GM10248 (cell line): ENCODE data around the gene RASGRP3.

Source experiments
- CTCF ChIA-PET: fragments of 300-600 bp; sonication (Branson Sonifier 250); formaldehyde crosslinking; extraction: SDS; loops from one replicate; lab custom pipeline; 2021; ENCODE audit warnings: antibody characterized with exemption; lab: Yijun Ruan, JAX
- POLR2A ChIA-PET: fragments of 350-650 bp; sonication (Branson Sonifier 250); formaldehyde crosslinking; extraction: SDS; loops from one replicate; lab custom pipeline; 2020; ENCODE audit warnings: antibody characterized with exemption; lab: Yijun Ruan, JAX
- DNase-seq: peaks from one replicate; pipeline ENCODE4 v3.0.0; 2012; ENCODE audit errors: extremely low spot score
- TF ChIP-seq, protein P1 (sequence below): IDR thresholded peaks from 2 replicates; pipeline ENCODE4 v1.5.1; 2012; ENCODE audit warnings: mild to moderate bottlenecking, low read depth; ENCODE audit errors: extremely low read depth, missing control alignments, control extremely low read depth

The RASGRP3 gene

DNA sequence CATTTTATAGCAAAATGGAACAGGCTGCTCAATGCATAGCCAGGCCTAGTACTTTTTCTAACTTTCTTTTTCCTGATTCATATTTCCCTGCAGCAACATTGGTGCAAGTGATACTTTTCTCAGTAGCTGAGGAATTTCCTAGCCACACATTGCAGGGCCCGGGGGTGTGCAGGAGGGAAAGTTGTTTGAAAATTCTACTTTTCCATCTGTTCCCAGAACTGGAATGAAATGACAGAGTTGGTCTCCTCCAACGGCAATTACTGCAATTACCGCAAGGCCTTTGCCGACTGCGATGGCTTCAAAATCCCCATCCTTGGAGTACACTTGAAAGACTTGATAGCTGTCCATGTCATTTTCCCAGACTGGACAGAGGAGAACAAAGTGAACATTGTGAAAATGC is 50.5 kb downstream of the RASGRP3 start:
- ChIA-PET CTCF (no interaction called here), POLR2A (no interaction called here)
- no peak for DNase-seq
- TF ChIP-seq, protein P1, sequence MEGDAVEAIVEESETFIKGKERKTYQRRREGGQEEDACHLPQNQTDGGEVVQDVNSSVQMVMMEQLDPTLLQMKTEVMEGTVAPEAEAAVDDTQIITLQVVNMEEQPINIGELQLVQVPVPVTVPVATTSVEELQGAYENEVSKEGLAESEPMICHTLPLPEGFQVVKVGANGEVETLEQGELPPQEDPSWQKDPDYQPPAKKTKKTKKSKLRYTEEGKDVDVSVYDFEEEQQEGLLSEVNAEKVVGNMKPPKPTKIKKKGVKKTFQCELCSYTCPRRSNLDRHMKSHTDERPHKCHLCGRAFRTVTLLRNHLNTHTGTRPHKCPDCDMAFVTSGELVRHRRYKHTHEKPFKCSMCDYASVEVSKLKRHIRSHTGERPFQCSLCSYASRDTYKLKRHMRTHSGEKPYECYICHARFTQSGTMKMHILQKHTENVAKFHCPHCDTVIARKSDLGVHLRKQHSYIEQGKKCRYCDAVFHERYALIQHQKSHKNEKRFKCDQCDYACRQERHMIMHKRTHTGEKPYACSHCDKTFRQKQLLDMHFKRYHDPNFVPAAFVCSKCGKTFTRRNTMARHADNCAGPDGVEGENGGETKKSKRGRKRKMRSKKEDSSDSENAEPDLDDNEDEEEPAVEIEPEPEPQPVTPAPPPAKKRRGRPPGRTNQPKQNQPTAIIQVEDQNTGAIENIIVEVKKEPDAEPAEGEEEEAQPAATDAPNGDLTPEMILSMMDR, result no peak

DNA sequence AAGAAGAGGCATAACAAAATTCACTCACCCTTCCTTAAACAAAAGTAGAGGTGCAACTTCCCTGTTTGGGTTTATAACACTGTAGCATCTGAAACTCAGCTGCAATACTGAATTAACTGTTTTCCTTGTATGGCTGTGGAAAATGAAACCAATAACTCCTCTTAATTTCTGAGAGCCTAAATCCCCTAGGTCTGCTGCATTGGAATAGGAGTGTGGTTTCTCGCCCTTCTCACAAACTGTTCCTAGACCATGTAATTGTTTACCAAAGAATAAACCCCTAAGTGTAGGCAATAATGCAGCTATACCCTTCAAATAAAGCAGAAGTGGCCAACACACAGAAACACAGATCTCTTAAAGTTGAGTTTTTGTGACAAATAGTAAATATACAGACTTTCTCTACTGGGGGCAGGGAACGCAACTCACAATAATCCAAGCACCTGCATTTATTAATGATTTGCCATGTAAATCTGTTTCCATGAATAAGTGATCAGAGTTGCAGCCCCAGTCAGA is 52.0 kb downstream of the RASGRP3 start:
- no peak for DNase-seq
- ChIA-PET CTCF (interaction anchor here (1.2 to 2.0 kb wide), 5 partner anchors 8 to 55 kb away, joined by 3 to 11 read pairs (median 4); partner anchors contain the start of gene RASGRP3), POLR2A (interaction anchor here (1.0 kb wide), 1 partner anchor 52 kb away, joined by 4 read pairs; the partner anchor contains the start of gene RASGRP3)
- TF ChIP-seq, protein P1, result no peak

GRCh38 chr2:33529771-33530481 is 53.5 kb downstream of the RASGRP3 start:
- ChIA-PET POLR2A (interaction anchor here (1.1 kb wide), 1 partner anchor 53 kb away, joined by 6 read pairs; the partner anchor contains the start of gene RASGRP3), CTCF (interaction anchor here (0.7 to 2.4 kb wide), 13 partner anchors 10 to 54 kb away, joined by 3 to 11 read pairs (median 3); partner anchors contain the start of gene RASGRP3)

DNA sequence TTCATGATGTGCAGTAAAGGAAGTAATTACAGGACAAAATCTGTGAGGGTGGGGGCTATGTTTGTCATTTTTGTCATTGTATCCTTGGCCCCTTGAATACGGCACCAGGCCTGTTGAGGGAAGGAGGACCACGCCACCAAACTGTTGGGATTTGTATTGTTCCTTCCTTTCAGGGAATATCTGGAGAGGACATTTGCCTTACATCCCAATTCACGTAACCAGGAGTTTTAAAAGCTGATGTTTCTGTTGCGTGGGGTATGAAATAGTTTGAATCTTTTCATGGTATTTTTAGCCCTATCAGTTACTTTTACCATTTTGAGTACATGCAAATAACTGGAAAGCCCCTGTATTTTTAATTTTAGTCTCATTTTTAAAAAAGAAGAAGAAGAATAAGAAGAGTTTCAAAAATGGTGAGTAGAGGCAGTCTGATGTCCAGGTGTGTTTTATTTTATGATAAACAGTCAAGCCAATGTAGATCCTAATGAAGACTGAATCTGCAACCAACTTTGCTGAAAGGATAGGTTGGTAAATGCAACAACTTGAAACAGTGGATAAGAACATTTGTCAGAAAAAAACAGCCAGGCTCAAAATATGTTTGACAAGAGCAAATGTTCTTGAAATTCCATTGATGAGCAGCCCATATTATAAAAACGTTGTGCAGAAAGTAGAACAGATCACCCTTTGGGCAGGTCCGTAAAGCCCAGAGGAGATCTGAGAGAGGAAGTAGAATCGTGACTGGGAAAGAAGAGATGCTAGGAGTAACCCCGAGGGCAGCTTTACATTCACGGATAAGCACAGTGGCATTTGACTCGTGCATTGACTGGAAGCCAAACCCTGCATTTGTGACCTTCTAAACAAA is 54.5 kb downstream of the RASGRP3 start:
- ChIA-PET CTCF (interaction anchor here (0.7 to 2.4 kb wide), 5 partner anchors 11 to 24 kb away, joined by 3 to 6 read pairs (median 4); no protein-coding TSS in a partner anchor), POLR2A (interaction anchor here (0.9 kb wide), 1 partner anchor 51 kb away, joined by 3 read pairs; no protein-coding TSS in a partner anchor)
- TF ChIP-seq, protein P1, result no peak
- DNase-seq, result no peak

More at GRCh38 chr2:33529771-33530481, 53.5 kb downstream of the RASGRP3 start:
- TF ChIP-seq, protein P1, result no peak
- no peak for DNase-seq

DNA sequence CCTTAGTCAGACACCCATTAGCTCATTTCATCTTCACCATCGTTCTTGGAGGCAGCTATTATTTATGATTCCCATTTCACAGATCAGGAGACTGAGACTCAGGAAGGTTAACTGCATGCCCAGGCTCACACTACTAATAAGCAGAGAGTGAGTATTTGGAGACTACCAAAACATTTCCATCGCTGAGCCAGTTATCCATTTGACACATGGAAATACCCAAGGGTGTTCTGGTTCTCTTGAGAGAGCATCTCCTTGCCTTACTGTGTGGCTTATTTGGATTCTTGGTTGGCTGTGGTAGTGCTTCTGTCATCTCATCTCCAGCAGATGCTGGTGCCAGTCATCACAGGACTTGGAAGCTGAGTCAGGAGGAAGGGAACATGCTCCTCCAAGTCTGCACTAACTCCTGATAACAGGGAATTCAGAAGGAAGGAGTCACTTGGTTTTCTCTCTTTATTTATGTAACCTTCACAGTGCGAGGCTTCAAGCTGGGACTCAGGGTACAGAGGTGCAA is 55.2 kb downstream of the RASGRP3 start:
- TF ChIP-seq, protein P1, result no peak
- POLR2A ChIA-PET, result no interaction called here
- CTCF ChIA-PET, result interaction anchor here (0.7 to 2.4 kb wide), 4 partner anchors 12 to 19 kb away, joined by 3 to 6 read pairs (median 4); no protein-coding TSS in a partner anchor
- no peak for DNase-seq
